GM19240 (cell line): ENCODE results near the gene PDZK1IP1.
A peak's percentile ranks its signal among the peaks of the same experiment; 100 is the strongest.
"Not testable (repeated sequence)": the region's sequence is repeated elsewhere in the genome, so short reads cannot be mapped to it uniquely, and the experiment has no call there.

ENCODE experiments used
- DNase-seq: peaks from one replicate; pipeline ENCODE4 v3.0.0; 2011; ENCODE audit warnings: low spot score; ENCODE audit not compliant: insufficient read length

PDZK1IP1 gene

DNA sequence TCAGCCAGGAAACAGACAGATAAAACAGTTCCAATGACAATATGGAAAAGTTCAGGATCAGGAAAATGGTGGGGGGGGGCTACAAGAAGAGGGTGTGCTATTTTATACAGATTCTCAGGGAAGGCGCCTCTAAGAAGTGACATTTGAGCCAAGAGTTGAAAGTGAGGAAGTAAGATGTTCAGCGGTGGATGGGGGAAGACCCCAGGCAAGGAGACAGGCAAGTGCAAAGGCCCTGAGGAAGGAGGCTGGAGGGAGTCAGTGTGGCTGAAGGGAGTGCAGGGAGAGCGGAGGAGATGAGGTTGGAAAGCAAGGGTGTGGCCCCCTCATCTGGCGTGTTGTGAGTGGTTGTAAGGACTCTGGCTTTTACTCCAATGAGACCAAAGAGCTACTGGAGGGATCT, 8.4 kb upstream of the PDZK1IP1 start:
- DNase-seq, result no peak

DNA sequence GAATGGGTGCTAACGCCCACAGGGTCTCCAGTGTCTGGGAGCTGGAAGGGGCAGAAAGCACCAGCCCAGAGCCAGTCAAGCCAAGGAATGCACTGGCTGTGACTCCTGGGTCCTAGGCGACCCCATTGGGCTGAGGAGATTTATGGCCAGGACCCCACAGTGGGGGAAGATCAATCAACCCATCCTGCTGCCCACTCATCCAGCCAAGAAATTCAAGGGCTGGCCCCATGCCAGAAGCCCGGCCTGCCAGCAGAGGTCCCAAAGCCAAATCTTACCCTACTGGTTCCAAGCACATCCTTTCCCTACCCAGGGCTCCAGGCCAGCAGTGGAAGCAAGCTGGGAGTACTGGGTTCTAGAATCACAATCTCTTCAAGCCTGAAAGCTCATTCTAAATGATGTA, 6.8 kb upstream of the PDZK1IP1 start:
- no peak for DNase-seq

DNA sequence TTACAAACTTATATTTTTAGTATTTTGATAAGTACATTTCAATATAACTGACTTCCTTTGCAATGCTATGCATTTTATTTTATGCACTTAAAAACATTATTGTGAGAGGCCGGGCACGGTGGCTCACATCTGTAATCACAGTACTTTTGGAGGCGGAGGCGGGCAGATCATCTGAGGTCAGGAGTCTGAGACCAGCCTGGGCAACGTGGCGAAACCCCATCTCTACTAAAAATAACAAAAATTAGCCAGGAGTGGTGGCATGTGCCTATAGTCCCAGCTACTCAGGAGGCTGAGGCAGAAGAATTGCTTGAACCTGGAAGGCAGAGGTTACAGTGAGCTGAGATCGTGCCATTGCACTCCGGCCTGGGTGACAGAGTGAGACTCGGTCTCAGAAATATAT, 6.1 kb upstream of the PDZK1IP1 start:
- not testable (repeated sequence) for DNase-seq

DNA sequence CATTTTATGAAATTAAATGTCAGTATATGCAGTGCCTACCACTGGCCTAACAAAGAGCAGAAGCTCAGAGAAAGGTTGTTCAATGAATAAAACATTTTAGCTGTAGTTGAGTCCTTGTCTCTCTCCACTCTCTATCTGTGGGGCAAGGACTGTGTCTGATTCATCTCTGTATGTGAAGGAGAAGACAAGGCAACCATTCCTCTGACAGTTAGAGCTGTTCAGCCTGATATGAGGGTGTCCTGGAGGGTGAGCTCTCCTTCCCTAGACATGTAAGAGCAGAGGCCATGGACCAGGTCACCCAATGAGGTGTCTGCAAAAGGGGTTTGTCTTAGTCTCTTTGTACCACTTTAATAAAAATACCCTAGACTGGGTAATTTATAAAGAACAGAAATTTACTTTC, 4.5 kb upstream of the PDZK1IP1 start:
- no peak for DNase-seq

DNA sequence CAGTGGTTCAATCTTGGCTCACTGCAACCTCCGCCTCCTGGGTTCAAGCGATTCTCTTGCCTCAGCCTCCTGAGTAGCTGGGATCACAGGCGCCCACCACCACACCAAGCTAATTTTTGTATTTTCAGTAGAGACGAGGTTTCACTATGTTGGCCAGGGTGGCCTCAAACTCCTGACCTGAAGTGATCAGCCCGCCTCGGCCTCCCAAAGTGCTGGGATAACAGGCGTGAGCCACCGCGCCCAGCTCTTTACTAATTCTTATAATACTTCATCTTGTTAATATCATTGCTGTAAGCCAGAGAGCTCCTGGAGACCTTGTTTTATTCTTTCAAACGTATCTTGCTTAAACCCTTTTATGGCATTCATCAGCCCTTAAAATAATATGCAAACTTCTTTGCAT, 3.7 kb upstream of the PDZK1IP1 start:
- DNase-seq, result not testable (repeated sequence)

DNA sequence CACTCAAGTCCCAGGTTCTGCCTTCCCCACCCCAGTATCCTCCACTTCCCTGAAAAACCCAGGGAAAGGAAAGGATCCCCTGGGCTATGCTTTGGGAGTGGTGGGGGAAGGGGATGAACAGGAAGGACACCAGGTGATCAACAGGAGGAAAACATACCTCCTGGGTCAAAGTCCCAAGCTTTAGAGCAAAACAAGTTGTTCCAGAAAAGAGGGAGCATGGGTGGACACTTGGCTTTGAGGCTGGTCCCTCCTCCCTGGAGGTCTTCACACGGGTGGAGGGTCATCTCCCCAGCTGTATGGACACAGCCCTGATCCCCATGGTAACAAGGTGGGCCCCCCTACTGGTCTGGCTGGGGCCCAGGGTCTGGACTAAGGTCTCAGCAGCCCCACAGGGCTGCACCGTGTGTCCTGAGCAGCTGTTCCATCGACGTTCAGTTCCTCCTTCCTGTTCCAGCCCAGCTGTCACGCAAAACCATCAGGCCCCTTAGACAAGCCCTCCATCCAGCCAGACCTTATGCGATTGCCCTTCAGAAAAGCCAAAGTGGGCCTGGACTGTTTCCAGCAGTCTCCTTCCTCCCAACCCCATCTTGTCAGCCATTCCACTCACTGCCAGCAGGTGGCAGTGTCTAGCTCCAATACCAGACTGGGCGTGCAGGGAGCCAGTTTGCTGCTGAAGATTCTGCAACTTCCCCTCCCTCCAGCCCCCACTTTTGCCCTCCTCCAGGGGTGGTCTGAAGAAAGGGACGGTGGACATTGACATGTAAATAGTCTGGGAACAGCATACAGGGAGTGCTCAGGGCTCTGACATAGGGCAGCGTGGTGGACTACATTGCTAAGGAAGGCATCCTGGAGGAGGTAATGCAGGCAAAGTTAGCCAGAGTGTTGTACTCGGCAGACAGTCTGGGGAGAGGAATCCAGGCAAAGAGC, 2.9 kb upstream of the PDZK1IP1 start:
- DNase-seq, result peak; percentile 76

DNA sequence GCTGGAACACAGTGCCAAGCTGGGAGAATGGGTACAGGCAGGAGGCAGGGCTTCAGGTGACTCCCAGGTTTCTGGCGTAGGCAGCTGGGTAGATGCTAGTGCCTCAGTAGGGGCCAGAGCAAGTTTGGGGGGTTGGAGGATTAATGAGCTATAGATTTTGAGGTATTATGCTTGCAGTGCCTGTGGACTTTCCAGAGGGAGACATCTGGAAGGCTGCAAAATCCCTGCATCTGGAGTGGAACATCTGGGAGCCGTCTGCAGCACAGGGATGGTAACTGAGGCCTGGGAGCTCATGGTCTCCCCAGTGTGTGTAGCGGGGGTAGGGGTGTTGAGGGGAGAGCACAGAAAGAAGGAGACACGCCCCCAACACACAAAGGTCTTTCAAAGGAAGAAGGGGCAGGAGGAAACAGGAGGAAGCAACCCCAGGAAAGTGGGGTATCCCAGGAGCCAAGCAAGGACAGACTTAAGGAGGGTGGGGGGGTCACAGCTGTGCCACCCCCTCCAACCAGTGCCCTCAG, 2.2 kb upstream of the PDZK1IP1 start:
- no peak for DNase-seq

DNA sequence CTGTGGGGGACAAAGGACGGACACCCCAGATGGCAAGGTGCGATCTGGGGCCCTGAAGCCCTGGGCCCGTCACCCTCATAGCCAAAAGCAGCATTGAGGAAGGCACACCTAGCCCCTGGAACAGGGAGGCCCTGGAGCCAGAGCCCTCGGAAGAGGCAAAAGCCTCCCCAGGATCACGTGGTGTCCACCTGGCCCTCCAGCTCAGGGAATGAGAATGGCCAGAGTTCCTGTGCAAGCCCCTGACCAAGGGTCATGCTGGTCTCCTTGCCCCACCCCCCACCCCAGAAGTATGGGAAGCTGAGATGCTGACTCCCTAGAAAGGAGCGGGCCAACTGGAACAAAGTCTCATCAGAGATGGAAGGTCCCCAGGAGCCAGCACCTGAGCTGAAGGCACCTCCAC, 1.0 kb upstream of the PDZK1IP1 start:
- no peak for DNase-seq

DNA sequence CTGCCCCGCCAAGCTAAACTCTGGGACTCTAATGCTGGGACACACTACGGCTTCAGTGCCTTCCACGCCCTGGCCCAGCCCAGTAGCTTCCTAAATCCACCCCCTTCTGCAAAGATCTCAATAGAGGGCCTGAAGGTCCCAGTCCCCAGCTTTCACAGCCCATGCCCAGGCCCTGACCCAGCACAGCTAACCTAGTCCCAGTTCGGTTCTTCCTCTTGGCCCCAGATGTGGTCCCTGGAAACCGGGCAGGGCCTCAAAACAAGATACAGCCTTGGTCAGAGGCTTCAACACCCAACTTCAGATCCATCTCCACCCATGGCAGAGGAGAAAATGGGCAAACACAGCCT, 646 bp upstream of the PDZK1IP1 start:
- DNase-seq, result no peak

DNA sequence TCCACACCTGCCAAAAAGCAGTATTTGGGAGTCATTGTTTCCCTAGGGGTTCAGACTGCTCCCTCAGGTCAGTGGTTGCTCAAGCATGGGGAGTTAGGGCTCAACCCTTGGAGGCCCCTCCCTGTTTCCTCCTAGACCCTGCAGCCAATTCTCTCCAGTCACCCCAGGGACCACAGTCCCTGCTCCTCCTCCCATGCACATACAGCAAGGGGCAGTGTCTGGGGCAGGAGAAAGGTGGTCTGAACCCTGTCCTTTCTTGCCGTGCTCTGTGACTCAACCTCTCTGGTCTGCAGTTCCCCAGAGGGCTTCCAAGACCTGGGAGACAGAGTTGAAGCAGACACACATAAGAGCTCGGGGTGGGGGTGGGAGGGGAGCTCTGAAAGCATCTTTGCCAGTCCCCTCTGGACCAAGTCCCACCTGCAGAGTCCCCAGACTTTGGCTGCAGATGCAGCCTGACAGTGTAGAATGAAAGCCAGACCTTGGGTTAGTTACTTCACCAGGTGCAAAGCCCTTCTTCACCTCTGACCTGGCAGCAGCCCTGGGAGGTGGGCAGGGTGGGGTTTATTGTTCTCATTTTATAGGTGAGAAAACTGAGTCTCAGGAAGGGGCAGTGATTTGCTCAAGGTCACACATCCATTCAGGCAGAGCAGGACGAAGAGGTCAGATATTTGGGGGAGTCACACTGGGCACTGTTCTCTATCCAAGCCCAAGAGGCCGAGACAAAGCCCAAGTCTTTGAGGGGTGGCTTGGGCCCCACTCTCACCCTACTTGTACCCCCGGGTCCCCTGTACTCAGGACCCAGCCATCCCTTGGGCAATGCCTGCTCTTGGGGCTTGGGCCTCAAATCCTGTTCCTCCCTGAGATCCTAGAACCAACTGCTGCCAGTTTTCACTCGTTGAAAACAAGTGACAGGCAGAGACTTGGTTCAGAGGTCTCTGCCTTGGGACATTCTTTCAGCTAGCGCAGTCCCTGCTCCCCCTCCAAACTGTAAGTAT, 748 bp downstream of the PDZK1IP1 start:
- no peak for DNase-seq

DNA sequence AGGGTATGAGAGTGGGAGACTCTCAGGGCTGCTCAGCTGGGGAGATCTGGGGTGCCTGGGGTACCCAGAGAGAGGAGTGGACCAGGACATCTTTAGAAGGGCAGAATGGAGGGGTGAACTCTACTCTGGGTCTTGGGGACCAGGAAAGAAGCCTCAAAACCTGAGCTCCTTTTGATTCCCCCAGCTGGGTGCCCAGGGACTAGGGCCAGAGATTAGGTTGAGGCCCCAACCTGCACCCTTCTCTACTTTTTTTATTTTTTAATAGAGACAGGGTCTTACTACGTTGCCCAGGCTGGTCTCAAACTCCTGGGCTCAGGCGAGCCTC, 1.9 kb downstream of the PDZK1IP1 start:
- no peak for DNase-seq

DNA sequence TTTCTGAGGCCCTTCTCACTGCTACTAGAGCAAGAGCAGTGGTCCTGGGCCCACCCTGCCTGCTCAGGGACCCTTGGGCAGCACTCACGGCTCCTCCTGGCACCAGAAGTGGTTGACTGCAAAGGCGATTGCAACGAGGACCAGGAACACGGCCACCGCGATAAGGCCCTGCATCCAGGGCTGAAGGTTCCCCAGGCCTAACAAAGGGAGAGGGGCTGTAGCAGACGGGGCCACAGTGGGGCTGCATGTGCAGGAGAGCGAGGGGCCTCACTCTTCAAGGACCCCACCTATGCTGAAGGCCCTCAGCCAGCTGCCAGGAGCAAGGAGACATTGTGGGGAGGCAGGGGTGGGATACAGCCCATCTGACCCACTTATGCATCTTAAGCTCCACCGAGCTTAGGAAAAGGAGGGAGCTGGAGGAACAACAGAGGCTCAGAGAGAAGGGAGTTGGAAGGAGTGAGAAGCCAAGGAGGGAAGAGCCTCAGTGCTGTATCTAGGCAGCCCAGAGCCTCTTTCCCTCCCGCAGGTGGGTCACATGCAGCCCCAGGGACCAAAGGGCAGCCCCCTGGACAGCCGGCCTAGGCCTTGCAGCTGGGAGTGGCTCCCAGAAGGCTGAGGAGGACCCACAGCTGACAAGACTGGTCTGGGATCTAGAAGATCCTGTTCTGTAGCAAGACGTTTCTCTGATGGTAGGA, 2.5 kb downstream of the PDZK1IP1 start:
- no peak for DNase-seq

DNA sequence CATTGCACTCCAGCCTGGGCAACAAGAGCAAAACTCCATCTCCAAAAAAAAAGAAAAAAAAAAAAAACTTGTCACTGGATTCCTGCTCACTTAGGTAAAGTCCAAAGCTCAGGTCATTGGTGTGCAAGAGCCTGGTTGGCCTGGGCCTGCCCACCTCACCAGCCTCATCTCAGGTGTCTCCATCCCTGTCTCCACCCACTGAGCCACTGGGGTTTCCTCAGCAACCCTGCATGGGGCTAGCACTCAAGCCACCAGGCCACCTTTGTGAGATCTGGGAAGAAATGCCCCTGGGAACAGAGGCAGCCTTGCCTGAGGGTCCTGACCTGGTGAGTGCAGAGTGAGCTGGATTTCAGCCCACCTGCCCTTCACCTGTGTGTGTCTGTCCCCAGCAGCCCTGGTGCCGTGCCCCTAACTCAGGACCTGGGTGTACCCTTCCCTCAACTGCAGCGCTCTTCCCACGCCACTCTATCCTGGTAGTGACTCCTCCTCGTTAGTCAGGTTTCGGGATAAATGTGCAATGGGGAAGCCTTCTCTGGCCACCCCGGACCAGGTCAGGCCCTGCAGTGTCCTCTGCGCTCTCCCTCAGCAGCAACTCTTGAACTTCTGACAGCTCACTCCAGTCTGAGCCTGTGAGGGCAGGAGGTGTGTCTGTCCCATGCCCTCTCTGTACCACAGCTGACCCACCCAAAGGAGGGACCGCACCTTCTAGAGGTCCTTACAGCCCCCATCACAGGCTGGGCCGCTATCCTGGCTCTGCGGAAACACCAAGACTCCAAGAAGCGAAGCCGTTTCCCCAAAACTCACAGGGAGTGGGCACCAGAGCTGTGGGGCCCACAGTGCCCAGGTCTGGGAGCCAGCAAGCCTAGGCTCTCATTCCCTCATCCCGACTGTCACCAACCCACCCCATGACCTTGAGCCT, 3.3 kb downstream of the PDZK1IP1 start:
- DNase-seq, result no peak

DNA sequence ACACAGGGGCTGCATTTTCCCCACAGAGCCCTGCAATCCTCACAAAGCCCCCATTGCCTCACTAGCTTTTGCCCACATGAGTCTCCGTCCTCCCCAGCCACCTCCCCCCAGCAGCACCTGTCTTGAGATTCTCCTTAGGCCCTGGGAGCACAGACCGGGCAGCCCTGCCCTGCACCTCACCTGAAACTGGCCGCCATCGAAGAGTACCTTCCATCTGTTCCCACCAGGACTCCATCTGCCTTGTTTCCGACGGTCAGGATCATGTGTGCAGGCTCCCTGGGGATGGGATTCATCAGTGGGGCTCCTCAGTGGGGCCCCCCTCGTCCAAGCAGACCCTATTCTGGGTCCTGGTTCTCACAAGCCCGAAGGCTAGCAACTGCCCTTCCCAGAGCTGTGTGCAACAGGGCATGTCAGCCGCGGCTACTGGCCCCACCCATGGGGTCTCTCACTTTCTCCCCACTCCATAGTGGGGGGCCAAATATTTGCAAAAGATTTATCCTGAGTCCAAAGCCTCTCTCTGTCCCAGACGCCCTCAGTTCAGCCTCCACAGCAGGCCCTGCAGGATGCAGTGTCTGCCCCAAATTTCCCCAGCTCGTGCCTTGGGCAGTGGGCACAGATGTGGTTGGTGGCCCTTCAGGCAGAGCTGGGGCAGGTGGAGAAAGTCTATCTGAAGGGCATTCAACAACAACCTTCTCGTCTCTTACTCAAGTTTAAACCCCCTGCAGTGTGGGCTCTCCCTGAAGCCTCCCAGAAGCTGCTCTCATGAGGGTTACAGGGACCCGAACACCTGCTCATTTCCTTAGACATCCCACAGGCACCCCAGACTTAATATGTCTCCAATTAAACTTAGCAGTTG, 4.8 kb downstream of the PDZK1IP1 start:
- no peak for DNase-seq

DNA sequence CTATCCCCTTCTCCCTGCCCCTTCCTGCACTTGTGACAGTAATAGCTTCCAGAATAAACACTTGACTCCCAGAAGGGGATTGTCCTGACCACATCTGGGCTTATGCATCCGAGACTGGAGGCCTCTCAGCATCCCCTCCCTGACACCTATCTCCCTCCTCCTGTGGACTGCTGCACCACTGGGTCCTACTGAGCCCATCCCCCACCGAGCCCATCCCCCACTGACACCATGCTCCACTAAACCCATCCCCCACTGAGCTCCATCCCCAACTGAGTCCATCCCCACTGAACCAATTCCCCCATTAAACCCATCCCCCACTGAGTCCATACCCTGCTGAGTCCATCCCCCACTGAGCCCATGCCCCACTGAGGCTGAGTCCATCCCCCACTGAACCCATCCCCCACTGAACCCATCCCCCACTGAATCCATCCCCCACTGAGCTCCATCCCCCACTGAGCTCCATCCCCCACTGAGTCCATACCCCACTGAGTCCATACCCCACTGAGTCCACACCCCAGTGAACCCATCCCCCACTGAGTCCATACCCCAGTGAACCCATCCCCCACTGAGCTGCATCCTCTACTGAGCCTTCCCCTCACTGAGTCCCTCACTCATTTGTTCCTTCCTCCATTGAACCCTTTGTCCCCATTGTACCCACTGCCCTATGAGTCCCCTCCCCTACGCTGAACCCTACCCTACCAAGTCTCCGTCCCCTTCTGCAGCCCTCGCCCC, 5.6 kb downstream of the PDZK1IP1 start:
- DNase-seq, result no peak

DNA sequence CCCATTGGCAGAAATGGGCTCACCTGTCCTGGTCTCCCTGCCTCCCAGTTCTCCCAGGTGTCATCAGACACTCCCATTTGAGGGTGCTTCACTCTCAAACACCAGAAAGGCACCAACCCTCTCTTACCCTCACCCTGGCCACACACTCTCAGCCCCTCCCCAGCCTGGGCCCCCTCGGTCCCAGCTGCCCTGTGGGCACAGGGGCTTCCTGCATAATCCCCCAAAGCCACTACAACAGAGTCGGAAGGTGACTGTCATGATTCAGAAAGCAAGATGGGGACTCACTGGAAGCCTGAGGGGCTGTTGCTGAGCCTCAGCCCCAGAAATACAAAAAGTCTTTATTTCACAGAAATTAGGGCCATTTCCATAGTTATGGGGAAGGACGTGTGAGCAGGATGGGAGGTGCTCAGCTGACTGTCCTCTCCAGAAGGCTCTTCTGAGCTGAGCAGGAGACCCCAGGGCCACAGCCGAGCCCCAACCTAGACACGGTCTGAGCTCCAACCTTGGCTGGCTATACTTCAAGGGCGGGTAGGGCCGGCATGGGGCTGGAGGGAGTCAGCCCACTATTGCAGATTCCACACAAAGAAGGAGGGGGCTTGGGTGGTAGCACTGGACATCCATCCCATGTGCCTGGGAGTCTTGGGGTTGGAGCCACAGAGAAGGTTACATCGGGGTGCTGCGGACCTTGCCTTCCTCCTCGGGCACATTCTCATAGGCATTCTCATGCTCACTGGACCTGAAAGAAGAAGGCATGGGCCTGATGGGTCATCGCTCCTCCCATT, 6.3 kb downstream of the PDZK1IP1 start:
- DNase-seq, result no peak

DNA sequence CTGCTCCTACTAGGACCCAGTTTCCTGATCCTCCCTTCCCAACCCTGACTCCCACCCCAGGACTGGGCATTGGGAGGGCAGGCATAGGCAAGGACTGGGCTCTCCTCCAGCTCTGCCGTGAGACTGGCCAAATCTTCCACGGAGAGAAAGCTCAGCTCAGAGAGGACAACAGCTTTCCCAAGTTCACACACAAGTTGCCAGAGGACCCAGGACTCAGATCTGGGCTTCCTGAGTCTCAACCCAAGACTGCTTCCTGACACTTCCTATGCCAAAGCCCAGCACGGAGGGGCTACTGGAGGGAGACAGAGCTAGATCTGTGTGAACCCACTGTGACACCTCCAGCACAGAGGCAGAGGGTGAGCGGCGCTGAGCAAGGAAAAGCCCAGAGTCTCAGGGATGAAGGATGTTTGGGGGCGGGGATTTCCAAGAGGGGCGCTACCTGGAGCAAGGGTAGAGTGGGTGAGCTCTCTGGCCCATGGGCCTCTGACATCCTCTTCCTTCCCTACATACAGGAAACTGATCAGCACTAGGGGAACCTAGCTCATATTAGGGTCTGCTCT, 7.1 kb downstream of the PDZK1IP1 start:
- no peak for DNase-seq
